NCI-H187 treated with DMSO at 0.1 percent for 48 hours (cell line): Measurements from ENCODE around the gene ZNF24.

Experiments
- DNase-seq: peaks from one replicate; lab custom pipeline; 2025; lab: John Stamatoyannopoulos, UW

Gene ZNF24

GRCh38 chr18:35296060-35296459 is 48.2 kb downstream of the ZNF24 start:
- no peak for DNase-seq

GRCh38 chr18:35291166-35291565 is 53.1 kb downstream of the ZNF24 start:
- DNase-seq = no peak

GRCh38 chr18:35290094-35290735 is 54.0 kb downstream of the ZNF24 start, which contains the start of gene ZSCAN30:
Gene ZSCAN30, minus strand, starts transcription at chr18:35290229. Its CDS starts 25,877 bp downstream, at chr18:35264352.
- peak; percentile 59 for DNase-seq

DNA sequence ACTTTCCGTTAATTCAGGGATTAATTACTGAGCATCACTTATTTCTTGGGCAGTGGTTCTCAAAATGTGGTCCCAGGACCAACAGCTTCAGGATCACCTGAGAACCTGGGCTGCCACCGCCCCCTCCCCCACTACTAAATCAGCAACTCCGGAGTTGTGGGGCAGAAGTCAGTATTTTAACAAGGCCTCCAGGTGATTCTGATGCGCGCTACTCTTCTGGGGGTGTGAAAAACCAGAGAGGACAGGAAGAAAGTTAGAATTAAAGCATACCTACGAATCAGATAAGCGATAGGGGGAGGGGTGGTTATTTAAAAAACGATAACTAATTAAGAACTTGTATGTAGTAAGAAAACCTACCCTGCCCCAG is 54.5 kb downstream of the ZNF24 start:
- DNase-seq = no peak

- no peak for DNase-seq
These were observed 54.9 kb downstream of the ZNF24 start for GRCh38 chr18:35289293-35289692.

DNA sequence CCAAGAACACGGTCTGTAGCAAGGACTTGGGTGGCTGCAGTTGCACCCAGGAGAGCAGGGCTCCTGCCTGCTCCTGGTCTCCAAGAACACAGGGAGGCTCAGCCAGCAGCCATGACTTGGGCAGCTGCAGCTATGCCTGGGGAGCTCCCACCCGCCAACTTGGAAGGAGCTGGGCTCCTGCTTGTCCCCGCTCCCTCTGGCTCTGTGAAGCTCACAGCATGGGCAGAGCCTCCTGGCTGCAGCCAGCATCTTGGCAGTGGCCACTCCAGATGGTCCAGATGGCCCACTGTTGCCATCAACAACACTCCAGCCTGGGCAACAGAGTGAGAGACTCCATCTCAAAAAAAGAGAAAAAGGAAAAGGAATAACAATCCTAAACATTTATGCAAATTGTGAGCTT is 59.4 kb downstream of the ZNF24 start:
- DNase-seq = no peak

- no peak for DNase-seq
These were observed 60.1 kb downstream of the ZNF24 start for GRCh38 chr18:35283923-35284794.

GRCh38 chr18:35282353-35282752 is 61.9 kb downstream of the ZNF24 start:
- no peak for DNase-seq
